Iris pigment epithelial cell (primary cell): ENCODE measurements around the gene VTN.
A peak's percentile ranks its signal among the peaks of the same experiment; 100 is the strongest.

Experiments used
- DNase-seq: peaks from one replicate; pipeline ENCODE4 v3.0.0-alpha.2; 2011; ENCODE audit warnings: low read depth

VTN gene

DNA sequence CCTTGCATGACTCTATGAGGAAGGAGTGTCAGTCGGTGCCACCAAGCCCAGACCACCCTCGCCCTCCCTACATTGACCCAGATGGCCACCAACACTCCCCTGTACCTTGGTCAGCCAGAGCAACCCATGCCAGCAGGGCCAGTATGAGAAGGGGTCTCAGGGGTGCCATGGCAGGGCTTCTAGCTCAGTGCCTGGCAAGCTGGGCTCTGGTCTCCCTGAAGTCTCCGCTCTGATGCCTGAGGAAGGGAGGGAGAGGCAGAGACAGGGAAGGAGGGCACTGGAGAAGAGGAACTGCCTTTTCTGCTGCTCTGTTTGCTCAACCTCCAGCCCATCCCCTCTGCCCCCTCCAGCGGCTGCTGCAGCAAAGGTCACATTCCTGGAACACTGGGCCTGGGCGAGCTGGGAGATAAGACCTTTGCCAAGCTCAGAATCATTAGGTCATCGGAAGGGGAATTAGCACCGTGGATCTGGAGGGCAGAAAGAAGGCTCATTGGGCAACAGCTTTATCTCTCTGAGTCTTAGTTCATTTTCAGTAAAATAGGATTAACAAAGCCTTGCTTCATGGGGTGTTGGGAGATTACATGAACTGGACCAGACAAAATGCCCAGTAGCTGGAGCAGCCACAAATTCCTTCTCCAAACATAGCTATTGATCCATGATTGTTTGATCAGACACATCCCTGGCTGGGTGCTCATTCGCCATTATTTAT is at the start of gene VTN:
Gene VTN (minus strand): TSS at position 273 of the 709 bp plus-strand sequence. CDS start 104 bp downstream, at position 169.
- peak; percentile 61 for DNase-seq

DNA sequence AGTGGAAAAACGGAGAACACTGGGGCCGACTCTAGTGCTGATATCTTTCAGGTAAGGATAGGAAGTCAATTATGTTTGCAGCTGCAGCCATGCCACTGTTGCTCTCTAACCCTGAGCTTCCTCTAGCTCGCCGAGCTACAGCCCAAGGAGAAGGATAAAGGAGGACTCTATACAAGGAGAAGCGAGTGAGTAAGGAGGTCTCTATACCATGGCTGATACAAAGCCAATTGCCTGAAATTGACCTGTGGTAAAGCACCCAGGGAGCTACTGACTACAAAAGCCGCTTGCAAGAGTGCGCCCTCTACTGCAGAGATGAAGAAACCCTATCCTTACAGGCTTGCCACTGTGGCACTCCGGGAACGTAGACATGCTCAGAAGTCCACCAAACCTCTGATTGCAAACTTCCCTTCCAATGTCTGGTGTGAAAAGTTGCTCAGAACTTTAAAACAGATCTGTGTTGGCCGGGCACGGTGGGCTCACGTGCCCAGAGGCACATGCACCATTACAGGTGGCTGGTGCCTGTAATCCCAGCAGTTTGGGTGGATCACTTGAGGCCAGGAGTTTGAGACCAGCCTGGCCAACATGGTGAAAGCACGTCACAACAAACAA is 46.7 kb upstream of the VTN start:
- peak; percentile 71 for DNase-seq

GRCh38 chr17:28415886-28416285 is 45.8 kb upstream of the VTN start:
- DNase-seq = no peak

- DNase-seq = no peak
Observed at GRCh38 chr17:28413804-28414203, 43.7 kb upstream of the VTN start.

DNA sequence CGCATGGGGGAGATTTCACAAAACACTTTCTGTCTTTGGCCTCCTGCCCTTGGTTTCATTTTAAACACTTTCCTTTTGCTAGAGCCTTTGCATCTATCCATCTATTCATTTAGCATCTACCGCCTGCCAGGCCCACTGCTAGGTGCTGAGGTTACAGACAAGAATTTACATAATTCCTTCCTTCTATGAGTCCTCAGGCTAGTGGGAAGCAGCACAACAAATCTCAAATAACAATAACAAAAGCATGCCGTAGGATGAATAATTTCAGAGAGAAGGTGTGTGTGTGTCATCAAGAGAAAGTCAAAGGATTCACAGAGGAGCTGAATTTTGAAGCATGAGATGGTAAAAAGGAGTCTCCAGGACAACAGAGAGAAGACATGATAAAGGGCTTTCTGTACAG is 42.0 kb upstream of the VTN start:
- DNase-seq = no peak

DNA sequence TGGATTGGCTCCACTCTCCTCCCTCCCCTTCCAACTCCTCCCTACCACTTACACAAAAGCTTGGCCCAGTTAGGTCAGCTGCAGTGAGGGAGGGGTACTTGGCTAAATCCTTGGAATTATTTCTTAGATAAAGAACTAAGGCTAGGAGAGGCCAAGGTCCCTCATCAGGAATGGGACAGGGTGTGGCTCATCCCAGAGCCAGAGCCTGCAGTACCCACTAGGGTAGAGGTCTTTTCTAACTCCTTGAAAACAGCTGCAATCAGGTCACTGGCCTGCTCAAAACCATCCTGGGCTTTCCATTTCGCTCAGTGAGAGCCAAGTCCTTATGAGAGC is 37.8 kb upstream of the VTN start:
- DNase-seq = no peak

GRCh38 chr17:28407130-28407973 is 37.2 kb upstream of the VTN start:
- DNase-seq = no peak

- peak; percentile 15 for DNase-seq
Observed at GRCh38 chr17:28406473-28406814, 36.3 kb upstream of the VTN start.

DNA sequence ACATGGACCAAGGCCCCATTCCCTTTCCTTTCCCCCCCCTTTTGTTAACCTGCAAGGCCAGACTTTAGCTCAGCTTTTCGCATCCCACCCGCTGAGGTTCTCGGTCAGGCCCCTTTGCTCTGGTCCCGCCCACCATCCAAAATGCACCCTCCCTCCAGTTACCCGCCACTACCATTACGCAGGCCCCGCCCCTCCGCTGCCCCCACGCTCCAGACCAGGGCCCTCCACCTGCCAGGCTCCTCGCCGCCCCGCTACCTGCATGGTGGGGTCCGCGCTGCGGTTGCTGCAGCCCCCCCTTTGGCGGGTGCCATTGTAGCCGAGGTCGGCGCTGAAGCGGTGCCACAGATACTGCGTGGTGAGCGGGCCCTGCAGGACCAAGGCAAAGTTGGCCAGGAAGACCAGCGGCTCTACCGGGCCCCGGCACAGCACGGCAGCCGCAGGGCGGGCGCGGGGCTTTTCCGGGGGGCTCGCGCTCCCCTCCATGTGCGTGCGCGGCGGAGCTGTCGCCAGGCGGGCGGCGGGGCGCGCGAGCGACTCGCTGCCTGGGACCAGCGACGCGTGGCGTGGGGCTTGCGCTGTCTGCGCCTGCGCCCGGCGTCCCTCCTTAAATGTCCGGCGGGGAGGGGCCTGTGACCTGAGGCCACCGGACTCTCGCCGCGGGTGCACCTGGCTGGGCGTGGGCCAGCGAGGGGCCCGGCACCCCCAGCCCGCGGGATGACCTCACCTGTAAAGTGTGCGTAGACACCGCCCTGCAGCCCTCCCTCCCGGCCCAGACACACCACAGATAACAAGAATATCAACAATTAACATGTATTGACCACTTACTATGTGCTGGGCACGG is 35.7 kb upstream of the VTN start, which contains the start of gene SLC46A1:
Gene SLC46A1 (minus strand): TSS at position 581 of the 841 bp plus-strand sequence. CDS start 98 bp downstream, at position 483.
- DNase-seq = peak; percentile 12

- no peak for DNase-seq
Observed at GRCh38 chr17:28404812-28405570, 34.9 kb upstream of the VTN start.

GRCh38 chr17:28404461-28404811 is 34.3 kb upstream of the VTN start:
- DNase-seq = no peak

GRCh38 chr17:28404007-28404406 is 33.9 kb upstream of the VTN start:
- DNase-seq = no peak

DNA sequence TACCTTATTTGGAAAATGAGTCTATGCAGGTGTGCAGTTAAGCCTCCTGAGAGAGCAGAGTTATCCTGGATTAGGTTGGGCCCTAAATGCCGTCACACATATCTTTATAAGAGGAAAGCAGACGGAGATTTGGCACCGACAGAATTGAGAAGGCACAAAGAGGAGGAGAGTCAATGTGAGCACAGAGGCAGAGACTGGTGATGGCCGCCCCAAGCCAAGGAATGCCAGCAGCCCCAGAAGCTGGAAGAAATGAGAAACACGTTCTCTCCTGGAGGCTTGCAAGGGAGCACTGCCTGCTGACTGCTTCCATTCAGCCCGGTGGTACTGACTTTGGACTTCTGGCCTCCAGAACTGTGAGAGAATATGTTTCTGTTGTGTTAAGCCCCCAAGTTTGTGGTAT is 32.7 kb upstream of the VTN start:
- no peak for DNase-seq

DNA sequence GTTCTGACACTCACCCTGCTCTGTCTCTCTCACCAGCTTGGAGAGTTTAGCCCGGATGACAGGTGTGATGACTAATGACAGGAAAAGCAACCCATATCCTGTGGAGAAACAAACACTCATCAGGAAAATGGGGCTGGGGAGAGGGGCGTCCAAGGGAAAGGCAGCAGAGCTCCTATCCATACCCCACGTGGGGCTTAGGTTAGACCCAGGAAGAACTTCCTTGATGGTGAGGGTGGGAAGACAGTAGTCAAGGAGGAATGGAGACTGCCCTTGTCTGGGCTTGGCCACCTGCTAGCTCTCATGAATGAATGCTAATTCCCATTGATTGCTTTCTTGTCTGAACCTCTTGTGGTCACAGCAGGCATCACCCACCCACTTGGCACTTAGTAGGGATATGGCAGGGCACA is 32.1 kb upstream of the VTN start:
- no peak for DNase-seq

DNA sequence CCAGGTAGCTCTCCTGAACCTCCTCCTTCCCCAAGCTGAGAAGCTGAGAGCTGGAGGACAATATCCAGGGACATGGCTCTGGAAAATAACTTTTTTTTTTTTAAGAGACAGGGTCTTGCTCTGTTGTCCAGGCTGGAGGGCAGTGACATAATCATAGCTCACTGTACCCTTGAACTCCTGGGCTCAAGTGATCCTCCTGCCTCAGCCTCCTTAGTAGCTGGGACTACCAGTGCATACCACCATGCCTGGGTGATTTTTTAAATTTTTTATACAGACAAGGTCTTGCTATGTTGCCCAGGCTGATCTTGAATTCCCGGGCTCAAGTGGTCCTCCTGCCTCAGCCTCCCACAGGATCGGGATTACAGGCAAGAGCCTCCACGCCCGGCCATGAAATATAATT is 29.7 kb upstream of the VTN start:
- DNase-seq = no peak

GRCh38 chr17:28398280-28398981 is 28.3 kb upstream of the VTN start:
- DNase-seq = no peak

GRCh38 chr17:28397687-28398279 is 27.7 kb upstream of the VTN start:
- DNase-seq = no peak

GRCh38 chr17:28397275-28397674 is 27.2 kb upstream of the VTN start:
- DNase-seq = no peak

GRCh38 chr17:28396635-28397239 is 26.6 kb upstream of the VTN start:
- DNase-seq = no peak

DNA sequence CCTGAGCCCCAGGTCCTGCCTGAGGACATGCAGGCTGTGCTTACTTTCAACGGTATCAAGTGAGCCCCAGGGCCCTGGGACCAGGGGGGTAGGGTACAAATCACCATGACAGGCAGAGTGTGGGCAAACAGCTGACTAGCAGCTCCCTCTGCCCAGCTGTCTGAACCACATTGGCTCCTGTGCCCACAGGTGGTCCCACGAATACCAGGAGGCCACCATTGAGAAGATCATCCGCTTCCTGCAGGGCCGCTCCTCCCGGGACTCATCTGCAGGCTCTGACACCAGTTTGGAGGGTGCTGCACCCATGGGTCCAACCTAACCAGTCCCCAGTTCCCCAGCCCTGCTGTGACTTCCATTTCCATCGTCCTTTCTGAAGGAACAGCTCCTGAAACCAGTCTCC is 25.9 kb upstream of the VTN start:
- no peak for DNase-seq
